HuH-7.5 (cell line): ENCODE results near the gene NEU4.
"Not testable (repeated sequence)": the region's sequence is repeated elsewhere in the genome, so short reads cannot be mapped to it uniquely, and the experiment has no call there.

Source experiments
- DNase-seq: peaks from one replicate; pipeline ENCODE4 v3.0.0; 2011; ENCODE audit warnings: low spot score

Gene NEU4, protein sequence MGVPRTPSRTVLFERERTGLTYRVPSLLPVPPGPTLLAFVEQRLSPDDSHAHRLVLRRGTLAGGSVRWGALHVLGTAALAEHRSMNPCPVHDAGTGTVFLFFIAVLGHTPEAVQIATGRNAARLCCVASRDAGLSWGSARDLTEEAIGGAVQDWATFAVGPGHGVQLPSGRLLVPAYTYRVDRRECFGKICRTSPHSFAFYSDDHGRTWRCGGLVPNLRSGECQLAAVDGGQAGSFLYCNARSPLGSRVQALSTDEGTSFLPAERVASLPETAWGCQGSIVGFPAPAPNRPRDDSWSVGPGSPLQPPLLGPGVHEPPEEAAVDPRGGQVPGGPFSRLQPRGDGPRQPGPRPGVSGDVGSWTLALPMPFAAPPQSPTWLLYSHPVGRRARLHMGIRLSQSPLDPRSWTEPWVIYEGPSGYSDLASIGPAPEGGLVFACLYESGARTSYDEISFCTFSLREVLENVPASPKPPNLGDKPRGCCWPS

DNA sequence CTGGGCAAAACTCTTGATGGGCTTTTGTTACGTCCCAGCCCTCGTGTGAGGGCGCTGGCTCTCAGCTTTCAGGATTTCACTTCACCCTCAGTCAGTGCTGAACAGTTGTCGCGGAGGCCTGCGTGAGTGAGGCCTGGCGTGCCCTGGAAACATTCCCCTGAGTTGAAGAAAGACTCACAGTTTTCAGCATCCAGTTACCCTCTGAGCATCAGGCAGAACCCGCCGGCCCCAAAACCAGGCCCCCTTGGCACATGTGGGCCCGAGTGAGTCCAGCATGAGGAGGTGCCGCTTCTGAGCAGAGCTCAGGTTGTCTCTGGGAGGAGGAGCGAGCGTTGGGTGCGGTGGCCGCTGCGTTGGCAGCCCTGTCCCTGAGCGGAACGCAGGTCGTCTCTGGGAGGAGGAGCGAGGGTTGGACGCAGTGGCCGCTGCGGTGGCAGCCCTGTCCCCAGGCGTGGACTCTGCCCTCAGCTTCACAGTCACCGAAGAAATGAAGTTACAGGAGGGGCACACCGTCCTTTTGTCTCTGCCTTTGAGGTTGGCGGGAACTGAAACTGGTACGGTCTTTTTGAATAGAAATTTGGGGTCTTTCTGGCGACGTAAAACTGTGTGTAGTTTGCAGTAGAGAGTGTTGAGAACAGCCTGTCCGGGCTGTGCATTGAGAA is at the start of gene NEU4:
Gene NEU4 (plus strand): TSS at position 473 of the 662 bp plus-strand sequence. CDS start 5,292 bp downstream, outside the sequence.
- peak; percentile 84 for DNase-seq

DNA sequence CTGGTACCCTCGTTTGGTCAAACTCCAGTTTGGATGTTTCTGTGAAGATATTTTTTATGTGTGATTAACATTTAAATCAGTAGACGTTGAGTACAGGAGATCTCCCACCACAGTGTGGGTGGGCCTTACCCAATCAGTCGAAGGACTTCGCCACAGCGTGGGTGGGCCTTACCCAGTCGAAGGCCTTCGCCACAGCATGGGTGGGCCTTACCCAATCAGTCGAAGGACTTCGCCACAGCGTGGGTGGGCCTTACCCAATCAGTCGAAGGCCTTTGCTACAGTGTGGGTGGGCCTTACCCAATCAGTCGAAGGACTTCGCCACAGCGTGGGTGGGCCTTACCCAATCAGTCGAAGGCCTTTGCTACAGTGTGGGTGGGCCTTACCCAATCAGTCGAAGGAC is 49.1 kb upstream of the NEU4 start:
- DNase-seq, result not testable (repeated sequence)

DNA sequence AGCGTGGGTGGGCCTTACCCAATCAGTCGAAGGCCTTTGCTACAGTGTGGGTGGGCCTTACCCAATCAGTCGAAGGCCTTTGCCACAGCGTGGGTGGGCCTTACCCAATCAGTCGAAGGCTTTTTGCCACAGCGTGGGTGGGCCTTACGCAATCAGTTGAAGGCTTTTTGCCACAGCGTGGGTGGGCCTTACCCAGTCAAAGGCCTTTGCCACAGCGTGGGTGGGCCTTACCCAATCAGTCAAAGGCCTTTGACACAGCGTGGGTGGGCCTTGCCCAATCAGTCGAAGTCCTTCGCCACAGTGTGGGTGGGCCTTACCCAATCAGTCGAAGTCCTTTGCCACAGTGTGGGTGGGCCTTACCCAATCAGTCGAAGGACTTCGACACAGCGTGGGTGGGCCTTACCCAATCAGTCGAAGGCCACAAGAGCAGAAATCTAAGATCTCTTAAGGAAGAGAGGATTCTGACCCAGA is 48.7 kb upstream of the NEU4 start:
- no peak for DNase-seq

DNA sequence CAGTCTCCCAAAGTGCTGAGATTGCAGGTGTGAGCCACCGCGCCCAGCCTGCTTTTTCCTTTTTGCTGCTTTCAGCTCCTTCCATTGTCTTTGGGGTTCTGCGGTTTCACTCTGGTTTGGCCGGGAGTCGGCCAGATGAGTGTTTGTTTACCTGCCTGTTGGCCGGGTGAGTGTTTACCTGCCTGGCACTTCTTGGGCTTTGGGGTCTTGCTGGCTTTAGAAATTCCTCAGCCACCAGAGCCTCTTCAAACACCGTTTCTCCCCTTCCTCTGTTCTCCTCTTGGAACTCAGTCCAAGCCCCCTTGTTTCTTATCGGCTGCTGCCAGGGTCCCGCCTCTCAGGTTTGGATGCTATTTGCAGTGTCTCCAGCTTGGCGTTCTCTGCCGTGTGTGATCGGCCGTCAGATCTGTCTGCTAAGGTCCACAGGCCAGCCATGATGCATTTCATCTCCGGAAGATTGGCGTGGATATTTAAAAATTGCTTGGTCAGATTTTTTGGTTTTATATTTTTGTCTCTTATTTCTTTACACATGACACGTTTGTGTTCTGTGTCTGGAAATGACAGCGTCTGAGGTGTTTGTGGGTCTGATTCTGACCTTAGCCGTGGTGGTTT is 46.6 kb upstream of the NEU4 start:
- DNase-seq, result no peak

DNA sequence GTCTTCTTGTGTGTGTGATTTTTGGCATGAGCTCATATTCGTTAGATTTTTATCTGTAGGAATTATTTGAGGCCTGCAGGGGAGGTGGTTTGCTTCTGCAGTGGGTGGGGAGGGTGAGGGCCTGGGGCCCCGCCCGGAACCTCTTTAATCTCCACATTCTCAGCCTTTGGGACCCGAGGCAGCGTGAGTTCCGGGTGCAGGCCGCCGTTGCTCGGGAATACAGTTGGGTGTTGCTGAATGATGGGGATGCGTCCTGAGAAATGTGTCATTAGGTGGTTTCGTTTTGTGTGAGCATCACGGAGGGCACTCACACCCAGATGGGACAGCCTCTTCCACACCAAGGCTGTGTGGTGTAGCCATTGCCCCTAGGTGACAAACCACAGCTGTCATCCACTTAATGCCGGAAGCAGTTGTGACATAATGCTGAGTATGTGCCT is 46.0 kb upstream of the NEU4 start:
- DNase-seq, result peak; percentile 4

DNA sequence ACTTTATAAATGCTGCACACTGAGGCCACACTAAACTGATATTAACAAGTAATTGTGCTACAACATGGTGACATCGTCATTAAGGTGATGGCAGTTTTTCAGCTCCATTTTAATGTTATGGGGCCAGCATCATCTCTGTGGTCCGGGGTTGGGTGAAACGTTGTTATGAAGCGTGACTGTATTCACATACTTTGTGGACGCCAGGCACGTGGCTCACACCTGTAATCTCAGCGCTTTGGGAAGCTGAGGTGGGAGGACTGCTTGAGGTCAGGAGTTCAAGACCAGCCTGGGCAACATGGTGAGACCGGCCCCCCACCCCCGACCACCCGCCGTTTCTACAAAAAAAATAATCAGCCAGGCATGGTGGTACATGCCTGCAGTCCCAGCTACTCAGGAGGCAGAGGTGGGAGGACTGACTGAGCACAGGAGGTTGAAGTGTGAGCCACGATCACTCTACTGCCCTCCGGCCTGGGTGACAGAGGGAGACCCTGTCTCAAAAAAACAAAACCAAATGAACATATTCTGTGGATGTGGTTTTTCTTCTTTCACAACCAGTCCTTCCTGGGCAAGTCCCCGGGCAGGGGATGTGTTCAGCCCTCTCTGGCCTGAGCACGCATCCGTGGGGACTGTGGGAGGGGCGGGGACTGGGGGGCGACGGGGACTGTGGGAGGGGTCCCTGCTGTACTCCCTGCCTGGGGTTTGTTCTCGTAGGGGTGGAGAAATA is 45.3 kb upstream of the NEU4 start:
- DNase-seq, result no peak

DNA sequence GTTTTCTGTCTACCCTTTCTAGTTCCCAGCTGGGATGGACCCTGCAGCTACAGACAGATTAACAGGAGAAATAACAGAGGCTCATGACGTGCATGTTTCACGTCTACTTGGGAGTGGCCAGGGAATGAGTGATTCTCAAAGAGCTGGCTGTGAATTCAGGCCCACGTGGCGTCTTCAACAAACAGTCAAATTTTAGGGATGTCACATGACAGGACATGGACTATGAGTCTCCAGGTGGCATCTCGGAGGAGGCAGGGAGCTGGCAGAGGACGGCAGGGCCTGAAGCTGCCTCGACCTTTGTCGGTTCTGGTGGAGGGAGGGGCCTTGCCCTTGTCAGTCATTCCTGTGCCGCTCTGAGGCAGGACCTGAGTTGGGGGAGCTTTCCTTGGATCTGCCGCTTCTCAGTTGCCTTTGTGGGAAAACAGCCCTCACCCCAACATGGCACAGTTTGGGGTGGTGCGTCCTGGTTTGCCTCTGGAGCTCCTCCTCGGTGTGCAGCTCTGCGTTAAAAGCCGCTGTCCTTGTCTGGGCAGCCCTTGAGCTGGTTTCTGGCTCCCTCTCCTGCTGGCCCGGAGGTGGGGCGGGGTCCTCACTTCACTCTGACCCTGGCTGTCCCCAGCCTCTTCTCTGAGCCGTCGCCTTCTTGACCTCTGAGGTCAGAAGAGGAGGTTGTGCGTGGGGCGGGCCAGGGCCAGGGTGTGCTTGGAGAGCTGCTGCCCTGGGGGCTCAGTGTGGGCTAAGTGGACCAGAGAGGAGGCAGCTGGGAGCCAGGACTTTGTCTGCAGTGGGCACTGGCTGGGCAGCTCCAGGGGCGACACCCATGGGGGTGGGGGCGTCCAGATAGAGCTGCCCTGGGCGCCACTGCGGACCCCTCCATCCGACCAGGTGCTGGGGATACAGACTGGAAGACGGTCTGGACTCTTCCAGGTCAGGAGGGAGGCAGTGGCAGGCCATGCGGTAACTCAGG is 44.4 kb upstream of the NEU4 start:
- peak; percentile 17 for DNase-seq

DNA sequence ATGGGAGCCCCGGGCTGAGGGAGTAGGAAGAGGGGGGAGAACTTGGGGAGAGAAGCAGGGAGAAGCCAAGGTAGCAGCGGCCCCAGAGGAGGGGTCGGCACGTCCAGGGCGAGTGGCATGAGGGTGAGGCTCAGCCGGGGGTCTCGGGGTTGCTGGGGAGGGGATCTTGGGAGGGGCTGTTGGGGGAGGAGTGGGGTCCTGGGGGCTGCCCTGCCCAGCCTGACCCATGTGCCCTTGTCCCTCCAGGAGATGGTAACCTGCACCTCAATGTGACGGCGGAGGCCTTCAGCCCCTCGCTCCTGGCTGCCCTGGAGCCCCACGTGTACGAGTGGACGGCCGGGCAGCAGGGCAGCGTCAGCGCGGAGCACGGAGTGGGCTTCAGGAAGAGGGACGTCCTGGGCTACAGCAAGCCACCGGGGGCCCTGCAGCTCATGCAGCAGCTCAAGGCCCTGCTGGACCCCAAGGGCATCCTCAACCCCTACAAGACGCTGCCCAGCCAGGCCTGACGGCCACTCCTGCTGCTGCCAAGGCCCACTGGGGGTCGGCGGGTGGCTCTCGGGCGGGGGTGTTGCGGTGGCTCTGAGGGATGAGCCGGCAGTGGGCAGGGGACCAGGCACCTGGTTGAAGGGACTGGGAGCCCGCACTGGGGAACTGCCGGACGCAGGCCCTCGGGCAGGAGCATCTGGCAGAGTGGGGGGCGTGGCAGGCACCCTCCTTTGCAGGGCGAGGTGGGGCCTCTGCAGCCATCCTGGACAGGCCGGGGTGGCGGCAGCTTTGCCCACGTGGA is 41.3 kb upstream of the NEU4 start:
- peak; percentile 7 for DNase-seq

DNA sequence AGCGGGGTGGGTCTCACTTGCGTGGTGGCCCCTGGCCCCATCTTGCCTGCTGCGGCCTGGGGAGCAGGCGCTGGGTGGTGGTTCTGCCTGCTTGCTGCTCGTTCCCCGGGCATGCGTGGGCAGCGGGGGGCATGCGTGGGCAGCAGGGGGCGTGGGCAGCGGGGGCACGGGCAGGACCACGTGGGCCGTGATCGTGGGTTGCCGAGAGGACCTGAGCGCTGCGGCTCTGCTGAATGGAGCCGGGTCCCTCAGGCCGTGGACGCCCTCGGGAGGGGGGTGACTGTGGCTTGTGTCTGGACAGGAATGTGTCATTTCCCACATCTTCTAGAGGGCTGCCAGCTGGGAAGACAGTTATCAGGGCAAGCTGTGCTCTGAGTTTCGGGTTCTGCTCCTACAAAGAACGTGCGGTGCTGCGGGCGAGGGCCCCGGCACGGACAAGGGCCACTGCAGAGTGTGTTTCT is 40.7 kb upstream of the NEU4 start:
- no peak for DNase-seq

DNA sequence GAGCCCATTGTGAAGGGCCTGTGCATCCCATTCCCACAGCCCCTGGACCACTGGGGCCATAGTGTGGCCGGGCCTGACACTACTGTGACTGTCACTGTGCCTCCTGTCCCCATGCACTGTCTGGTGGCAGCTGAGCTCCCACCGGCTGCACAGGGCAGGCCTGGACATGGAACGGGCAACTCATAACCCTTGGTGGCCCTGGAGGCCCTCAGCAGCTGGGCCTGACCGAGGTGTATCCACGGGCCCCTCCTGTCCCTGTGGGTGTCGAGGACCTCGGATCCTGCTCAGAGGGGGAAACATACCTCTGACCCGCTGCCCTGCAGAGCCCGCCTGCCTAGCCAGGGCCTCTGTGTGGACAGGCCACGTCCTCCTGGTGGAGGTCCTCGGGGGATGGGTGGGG is 40.1 kb upstream of the NEU4 start:
- DNase-seq, result peak; percentile 6

DNA sequence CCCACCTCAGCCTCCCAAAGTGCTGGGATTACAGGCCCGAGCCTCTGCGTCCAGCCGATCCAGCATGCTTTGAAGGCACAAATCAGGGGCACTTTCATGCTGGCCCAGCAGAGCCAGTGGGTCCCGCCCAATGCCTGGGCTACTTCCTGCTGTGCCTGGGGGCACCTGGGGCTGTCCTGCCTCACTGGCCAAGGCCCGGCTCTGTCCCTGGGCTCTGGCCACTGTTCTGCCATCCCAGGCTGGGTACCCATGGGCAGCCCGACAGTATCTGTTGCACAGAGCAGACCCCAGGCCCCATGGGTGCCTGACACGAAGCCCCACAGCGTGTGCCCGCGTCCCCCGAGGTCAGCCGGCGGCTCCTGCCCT is 39.2 kb upstream of the NEU4 start:
- peak; percentile 3 for DNase-seq

DNA sequence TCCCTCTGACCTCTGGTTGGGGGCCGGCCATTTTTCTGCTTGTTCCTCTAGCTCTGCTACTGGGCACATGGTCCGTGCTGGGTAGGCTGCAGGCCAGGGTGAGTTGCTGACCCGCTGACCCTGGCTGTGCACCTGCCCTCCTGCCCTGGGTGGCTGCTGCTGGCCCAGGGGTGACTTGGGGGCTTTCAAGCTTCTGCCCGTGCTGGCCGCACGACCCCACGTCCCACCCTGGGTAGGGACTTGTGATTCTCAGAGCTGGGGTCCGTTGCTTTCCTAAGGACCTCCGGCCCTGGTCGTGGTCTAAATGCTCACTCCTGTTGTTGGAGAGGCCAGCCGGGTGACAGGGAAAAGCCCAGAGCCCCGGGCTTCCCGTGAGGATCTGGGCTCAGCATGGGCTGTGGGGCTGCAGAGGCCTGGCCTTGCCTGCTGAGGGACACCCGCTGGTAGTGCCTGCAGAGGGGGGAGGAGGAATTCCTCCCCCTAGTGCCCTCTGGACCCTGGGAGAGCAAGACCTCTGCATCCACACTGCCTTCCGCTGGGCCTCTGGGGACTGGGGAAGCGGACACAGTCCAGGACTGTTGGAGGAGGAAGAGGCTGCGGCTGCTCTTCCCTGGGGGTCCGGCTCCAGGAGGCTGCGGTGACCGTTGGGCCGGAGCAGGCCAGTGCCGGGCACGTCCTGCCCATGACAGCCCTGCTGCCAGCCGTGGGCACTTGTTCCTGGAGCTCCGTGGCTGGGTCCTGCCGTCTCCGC is 38.6 kb upstream of the NEU4 start:
- peak; percentile 84 for DNase-seq

DNA sequence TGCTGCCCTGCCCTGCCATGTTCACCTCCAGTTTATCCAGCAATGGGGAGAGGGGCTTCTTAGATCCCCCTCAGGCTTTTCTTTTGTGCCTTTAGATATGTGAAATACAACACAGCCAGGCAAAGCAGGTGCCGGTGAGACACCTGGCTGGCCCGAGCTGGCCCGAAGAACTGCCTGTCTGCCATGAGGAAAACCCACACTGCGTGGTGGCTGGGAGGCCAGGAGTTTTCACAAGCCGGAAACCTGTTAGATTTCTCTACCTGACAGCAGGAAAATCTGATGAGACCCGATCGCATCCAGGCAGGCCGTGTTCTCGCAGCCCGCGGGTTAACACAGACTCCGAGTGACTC is 38.1 kb upstream of the NEU4 start:
- DNase-seq, result peak; percentile 27

DNA sequence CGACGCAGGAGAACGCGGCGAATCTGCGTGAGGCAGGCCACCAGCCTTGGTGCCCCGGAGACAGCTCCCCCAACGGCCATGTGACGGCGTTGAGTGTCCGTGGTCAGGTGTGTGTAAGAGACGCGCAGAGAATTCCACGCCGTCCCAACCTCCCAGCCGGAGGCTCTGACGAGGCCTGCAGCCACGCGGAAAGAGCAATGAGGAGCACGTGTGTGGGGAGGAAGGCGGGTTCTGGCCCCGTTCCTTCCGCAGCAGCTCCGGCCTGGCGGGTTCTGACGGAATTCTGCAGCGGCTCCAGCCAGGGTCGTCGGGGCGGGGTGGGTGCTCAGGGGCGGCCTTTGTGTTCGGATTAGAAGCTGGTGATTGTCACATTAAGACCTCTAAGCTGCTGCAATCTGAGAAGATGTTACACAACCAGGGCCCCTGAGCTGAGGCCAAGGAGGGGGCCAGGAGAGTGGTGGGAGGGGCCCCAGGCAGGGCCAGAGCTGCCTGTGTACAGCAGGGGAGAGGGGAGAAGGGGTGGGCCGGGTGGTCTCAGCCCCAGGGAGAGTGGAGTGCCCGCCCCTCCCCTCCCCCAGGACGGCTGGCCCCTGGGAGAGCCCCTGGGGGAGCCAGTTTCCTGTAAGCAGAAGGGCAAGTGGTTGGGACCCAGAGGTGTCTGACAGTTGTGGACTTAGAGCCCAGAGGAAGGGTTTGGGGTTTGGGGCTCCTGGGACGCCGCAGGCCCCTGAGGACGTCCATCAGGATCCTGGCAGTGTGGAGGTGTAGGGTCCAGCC is 37.5 kb upstream of the NEU4 start:
- peak; percentile 18 for DNase-seq

DNA sequence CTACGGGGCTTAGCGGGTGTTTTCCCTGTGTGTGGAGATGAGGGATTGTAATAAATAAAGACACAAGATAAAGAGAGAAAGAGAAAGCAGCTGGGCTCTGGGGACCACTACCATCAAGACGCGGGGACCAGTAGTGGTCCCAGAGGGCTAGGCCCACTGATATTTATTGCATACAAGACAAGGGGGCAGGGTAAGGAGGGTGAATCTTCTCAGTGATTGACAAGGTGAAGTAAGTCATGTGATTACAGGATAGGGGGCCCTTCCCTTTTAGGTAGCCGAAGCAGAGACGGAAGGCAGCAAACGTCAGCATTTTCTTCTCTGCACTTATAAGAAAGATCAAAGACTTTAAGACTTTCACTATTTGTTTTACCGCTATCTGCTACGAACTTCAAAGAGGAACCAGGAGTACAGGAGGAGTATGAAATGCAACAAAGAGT is 36.9 kb upstream of the NEU4 start:
- DNase-seq, result no peak

DNA sequence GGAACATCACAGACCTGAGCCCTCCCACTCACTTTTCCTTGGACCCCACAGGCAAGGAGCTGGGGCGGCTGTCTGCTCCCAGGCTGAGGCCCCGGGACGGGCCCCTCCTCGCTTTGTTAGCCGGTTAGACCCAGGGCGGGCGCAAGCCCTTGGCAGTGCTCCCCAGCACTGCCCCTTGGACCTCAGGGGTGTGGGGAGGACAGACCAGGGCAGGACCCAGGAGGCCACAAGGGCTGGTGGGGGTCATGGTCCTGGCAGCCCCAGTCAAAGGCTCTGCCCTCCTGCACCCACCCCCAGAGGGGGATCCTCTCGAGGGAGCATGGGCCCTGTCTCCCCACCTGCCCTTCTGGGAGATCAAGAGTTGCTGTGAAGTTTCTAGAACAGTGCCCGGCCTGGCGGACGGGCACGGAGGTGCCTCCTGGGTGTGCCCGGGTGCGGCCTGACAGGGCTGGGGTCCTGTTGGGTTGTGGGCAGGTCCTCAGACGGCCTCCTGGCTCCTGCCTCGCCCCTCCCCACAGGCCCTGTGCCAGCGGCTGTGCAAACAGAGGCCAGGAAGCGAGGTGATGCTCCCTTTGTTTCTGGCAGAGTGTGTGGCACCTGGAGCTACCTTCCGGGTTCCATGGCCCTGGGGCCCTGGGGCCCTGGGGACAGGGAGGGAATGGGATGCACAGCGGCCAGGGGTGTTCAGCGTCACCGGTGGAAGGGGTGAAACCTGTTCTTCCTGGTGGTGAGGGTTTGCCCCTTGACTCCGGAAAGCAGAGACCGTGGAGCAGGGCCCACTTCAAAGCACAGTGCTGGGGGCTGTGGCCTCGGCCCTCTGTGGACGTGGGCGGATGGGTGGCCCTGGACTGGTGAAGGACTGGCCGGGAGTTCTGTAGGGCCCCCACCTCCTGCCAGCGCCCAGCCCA is 35.2 kb upstream of the NEU4 start:
- DNase-seq, result peak; percentile 13

DNA sequence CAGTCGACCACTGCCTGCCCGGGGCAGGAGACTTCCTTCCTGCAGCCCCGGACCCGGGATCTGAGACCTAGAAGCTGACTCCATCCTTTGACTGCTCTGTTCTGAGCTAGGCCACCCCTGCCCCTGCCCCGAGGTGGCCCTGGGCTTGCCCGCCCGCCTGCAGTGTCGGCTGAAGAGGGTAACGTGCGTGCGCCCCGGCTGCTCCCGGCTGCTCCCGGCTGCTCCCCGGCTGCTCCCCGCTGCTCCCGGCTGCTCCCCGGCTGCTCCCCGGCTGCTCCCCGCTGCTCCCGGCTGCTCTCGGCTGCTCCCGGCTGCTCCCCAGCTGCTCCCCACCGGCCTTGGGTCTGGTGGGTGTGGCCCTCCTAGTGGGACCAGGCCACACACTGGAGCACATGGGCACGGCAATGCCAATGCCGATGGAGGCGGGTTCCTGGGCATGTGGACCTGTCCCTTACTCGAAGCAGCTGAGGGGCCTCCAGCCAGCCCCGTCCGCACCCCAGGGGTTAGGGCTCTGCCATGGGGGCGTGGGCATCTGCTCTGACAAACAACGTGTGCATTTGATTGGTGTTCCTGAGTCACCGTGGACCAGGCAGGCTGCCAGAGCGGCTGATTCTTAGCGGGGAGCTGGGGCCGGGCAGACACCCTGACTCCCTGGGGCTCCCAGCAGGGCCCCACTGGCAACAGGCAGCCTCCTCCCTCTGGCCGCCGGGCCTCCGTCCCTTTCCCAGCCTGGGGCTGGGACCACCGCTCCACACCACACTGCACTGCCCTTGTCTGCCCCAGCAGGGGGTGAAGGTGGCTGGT is 34.4 kb upstream of the NEU4 start:
- peak; percentile 8 for DNase-seq
